Activated CD8-positive, alpha-beta T cell treated with anti-CD3 and anti-CD28 coated beads for 36 hours (primary cell): ENCODE measurements around the gene ATP8B3. TPM values are rescaled to one million over a fixed set of nuclear protein-coding genes. Genes with fewer than 3 reads are reported as not detected.

Experiments
- ATAC-seq: fragments of 200-7000 bp; cut with Tn5 transposase; one replicate; pipeline ENCODE4 v1.10.0; 2021; ENCODE audit warnings: mild to moderate bottlenecking, moderate library complexity
- CTCF ChIA-PET: fragments of 350-600 bp; sonication (Branson Sonifier 250); formaldehyde crosslinking; loops from one replicate; lab custom pipeline; 2021; ENCODE audit warnings: antibody characterized with exemption; lab: Charles Lee
- POLR2A ChIA-PET: fragments of 350-600 bp; sonication (Branson Sonifier 250); formaldehyde crosslinking; loops from one replicate; lab custom pipeline; 2021; ENCODE audit warnings: antibody characterized with exemption; lab: Charles Lee
- DNase-seq: peaks from one replicate; pipeline ENCODE4 v3.0.0-alpha.2; 2020
- H3K27ac Mint-ChIP-seq: one replicate; pipeline ENCODE4 v1.8.0; 2021; ENCODE audit warnings: mild to moderate bottlenecking, mixed read lengths
- H3K27me3 Mint-ChIP-seq: one replicate; pipeline ENCODE4 v1.8.0; 2021; ENCODE audit warnings: mixed read lengths
- H3K36me3 Mint-ChIP-seq: one replicate; pipeline ENCODE4 v1.8.0; 2021; ENCODE audit warnings: low read depth, mixed read lengths
- H3K4me1 Mint-ChIP-seq: one replicate; pipeline ENCODE4 v1.8.0; 2021; ENCODE audit warnings: low read depth, mixed read lengths
- H3K4me3 Mint-ChIP-seq: one replicate; pipeline ENCODE4 v1.8.0; 2021; ENCODE audit warnings: mild to moderate bottlenecking, moderate library complexity, mixed read lengths
- H3K9me3 Mint-ChIP-seq: one replicate; pipeline ENCODE4 v1.8.0; 2021; ENCODE audit warnings: mixed read lengths
- CTCF ChIP-seq: fragments of 200-600 bp; IDR thresholded peaks from one replicate; pipeline ENCODE4 v1.8.0; 2022; ENCODE audit warnings: antibody characterized with exemption, mild to moderate bottlenecking
- intact Hi-C: fragments of 100-400 bp; cut with micrococcal nuclease; formaldehyde crosslinking; loops from one replicate; pipeline ENCODE4 v1.10.0; 2022
- total RNA-seq, 2 experiments: library from RNA; stranded (reverse); gene quantifications; one replicate each; pipeline ENCODE4 v1.2.3, GENCODE V29; 2021

Gene ATP8B3
- total RNA-seq, 2 experiments from 2014 or later = 5.8 to 8.2 TPM

GRCh38 chr19:1744133-1744665 lies 67.9 kb downstream of the ATP8B3 start:
- Mint-ChIP-seq H3K4me1 (peaks cover 7% of the 10 kb centered on the region), H3K4me3 (no peak overlapping the region), H3K27me3 (peaks cover 29% of the 10 kb centered on the region), H3K36me3 (no peaks in the 10 kb centered on the region), H3K27ac (no peak overlapping the region), H3K9me3 (no peaks in the 10 kb centered on the region)
- CTCF ChIA-PET = no interaction called here
- ATAC-seq (no peak), DNase-seq (no peak)
- TF ChIP-seq CTCF = no peak
- intact Hi-C loops = no loop called here
- POLR2A ChIA-PET = no interaction called here

DNA sequence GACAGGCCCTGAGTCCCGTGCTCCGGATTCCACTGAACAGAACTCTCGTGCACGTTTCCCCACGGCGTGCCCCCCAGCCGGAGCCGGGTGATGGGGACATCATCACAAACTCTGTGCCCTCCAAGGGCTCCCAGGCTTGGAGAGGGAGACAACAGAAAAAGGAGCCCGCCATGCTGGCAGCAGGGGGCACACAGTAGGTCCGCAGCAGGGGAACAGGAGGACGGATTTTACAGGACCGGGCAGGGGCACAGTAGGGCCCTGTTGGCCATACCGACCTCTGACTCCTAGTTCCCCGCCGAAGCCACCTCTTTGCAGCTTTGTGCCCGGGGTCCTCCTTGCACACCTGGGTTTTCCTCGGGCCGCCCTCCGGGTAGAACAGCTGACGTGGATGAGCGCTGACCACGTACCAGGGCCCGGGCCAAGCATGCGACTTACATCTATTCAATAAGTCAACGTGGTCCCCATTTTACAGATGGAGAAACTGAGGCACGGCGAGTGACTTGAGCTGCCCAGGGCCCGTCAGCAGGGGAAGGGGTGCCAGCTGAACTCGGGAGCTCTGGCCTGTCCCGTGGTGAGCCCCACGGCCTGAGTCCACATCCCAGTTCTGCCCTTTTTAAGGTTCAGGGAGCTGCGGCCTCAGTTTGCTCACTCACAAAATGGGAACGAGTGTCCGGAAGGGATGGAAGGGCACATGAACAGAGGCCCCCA lies 68.9 kb downstream of the ATP8B3 start:
- DNase-seq (no peak), ATAC-seq (no peak)
- H3K4me1 Mint-ChIP-seq = peaks cover 7% of the 10 kb centered on the region
- intact Hi-C loops = no loop called here
- no peak overlapping the region for H3K4me3 Mint-ChIP-seq
- no peaks in the 10 kb centered on the region for H3K36me3 Mint-ChIP-seq
- H3K9me3 Mint-ChIP-seq = no peaks in the 10 kb centered on the region
- no peak for TF ChIP-seq CTCF
- ChIA-PET POLR2A (no interaction called here), CTCF (no interaction called here)
- no peak overlapping the region for H3K27ac Mint-ChIP-seq
- H3K27me3 Mint-ChIP-seq = peaks cover 29% of the 10 kb centered on the region

DNA sequence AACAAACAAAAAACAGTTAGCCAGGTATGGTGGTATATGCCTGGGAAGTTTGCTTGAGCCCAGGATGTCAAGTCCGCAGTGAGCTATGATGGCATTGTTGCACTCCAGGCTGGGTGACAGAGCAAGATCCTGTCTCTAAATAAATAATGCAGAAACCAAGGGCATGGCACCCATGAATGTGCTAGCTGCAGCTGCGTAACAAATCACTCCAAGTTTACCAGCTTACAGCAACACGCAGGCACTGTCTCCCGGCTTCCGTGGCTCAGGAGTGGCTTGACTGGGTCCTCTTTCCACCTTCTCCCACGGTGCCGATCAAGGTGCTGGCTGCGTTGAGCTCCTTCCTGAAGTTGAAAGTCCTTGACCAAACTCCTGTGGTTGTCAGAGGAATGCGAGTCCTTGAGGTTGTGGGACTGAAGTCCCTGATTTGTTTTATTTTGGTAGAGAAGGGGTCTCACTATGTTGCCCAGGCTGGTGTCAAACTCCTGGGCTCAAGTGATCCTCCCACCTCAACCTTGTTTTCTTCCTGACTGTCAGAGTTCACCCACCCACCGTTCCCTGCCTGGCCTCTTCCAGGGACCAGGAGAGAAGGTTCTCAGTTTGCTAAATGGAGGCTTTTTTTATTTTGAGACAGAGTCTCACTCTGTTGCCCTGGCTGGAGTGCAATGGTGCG lies 72.0 kb downstream of the ATP8B3 start:
- intact Hi-C loops = no loop called here
- no peak overlapping the region for H3K27ac Mint-ChIP-seq
- H3K27me3 Mint-ChIP-seq = peaks cover 21% of the 10 kb centered on the region
- ATAC-seq (no peak), DNase-seq (no peak)
- POLR2A ChIA-PET = no interaction called here
- no peak overlapping the region for H3K4me3 Mint-ChIP-seq
- H3K4me1 Mint-ChIP-seq = no peaks in the 10 kb centered on the region
- CTCF ChIA-PET = interaction anchor here (1.3 kb wide), 1 partner anchor 68 kb away, joined by 3 read pairs; no protein-coding TSS in a partner anchor
- H3K36me3 Mint-ChIP-seq = no peaks in the 10 kb centered on the region
- no peak for TF ChIP-seq CTCF
- no peaks in the 10 kb centered on the region for H3K9me3 Mint-ChIP-seq

DNA sequence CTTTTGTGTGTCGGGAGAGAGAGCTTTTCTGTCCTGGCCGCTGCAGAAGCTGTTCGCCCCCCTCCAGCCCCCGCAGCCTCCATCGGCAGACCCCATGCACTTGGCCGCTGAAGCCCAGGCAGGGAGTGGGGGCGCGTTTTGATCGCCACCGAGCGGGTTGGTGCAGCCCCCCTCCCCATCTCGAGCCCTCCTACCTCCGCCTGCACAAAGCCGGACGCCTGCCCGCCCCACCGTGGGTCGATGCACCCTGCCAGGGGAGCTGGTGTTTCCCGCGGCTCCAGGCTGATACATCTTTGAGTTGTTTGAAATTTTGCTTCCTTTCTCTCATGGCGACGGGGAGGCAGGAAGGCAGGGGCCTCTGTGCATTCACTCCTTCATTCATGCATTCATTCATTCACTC lies 75.1 kb downstream of the ATP8B3 start:
- ChIA-PET POLR2A (no interaction called here), CTCF (no interaction called here)
- ATAC-seq (no peak), DNase-seq (no peak)
- Mint-ChIP-seq H3K36me3 (no peaks in the 10 kb centered on the region), H3K27ac (no peak overlapping the region), H3K27me3 (peaks cover 25% of the 10 kb centered on the region), H3K4me1 (no peaks in the 10 kb centered on the region), H3K9me3 (no peaks in the 10 kb centered on the region), H3K4me3 (no peak overlapping the region)
- intact Hi-C loops = no loop called here
- no peak for TF ChIP-seq CTCF

- no peaks in the 10 kb centered on the region for H3K4me1 Mint-ChIP-seq
- H3K36me3 Mint-ChIP-seq = no peaks in the 10 kb centered on the region
- no peaks in the 10 kb centered on the region for H3K9me3 Mint-ChIP-seq
- TF ChIP-seq CTCF = no peak
- DNase-seq = no peak
- ATAC-seq = no peak
- no peak overlapping the region for H3K27ac Mint-ChIP-seq
- ChIA-PET CTCF (no interaction called here), POLR2A (no interaction called here)
- H3K4me3 Mint-ChIP-seq = no peak overlapping the region
- H3K27me3 Mint-ChIP-seq = peaks cover 24% of the 10 kb centered on the region
- intact Hi-C loops = no loop called here
Observed at GRCh38 chr19:1736280-1736679, 75.8 kb downstream of the ATP8B3 start.
